Esophagus muscularis mucosa (tissue), 4 donors: ENCODE measurements around the gene ELAVL1.
A peak's percentile ranks its signal among the peaks of the same experiment; 100 is the strongest.

Experiments used
- EP300 ChIP-seq: sonication (generic); formaldehyde crosslinking; IDR thresholded peaks from one replicate; pipeline ENCODE4 v1.6.1; 2017; ENCODE audit warnings: antibody characterized with exemption
- POLR2A ChIP-seq: fragments of 450-650 bp; IDR thresholded peaks from one replicate; pipeline ENCODE4 v1.6.1; 2017; ENCODE audit warnings: antibody characterized with exemption, moderate library complexity, mild to moderate bottlenecking, low read depth
- POLR2AphosphoS5 ChIP-seq, 2 donors: sonication (generic); formaldehyde crosslinking; IDR thresholded peaks; one replicate each; pipeline ENCODE4 v1.6.1; 2017; ENCODE audit warnings: antibody characterized with exemption in 2 of 2
- TF ChIP-seq, protein P1 (sequence below), 3 experiments: fragments of 200-600 bp in 2 of 3; fragments of 450-650 bp in 1 of 3; sonication (generic) in 2 of 3; IDR thresholded peaks; one replicate each; pipeline ENCODE4 v1.5.1; 2017 to 2019; ENCODE audit warnings: antibody characterized with exemption in 3 of 3, mild to moderate bottlenecking in 2 of 3, moderate library complexity in 1 of 3

DNA sequence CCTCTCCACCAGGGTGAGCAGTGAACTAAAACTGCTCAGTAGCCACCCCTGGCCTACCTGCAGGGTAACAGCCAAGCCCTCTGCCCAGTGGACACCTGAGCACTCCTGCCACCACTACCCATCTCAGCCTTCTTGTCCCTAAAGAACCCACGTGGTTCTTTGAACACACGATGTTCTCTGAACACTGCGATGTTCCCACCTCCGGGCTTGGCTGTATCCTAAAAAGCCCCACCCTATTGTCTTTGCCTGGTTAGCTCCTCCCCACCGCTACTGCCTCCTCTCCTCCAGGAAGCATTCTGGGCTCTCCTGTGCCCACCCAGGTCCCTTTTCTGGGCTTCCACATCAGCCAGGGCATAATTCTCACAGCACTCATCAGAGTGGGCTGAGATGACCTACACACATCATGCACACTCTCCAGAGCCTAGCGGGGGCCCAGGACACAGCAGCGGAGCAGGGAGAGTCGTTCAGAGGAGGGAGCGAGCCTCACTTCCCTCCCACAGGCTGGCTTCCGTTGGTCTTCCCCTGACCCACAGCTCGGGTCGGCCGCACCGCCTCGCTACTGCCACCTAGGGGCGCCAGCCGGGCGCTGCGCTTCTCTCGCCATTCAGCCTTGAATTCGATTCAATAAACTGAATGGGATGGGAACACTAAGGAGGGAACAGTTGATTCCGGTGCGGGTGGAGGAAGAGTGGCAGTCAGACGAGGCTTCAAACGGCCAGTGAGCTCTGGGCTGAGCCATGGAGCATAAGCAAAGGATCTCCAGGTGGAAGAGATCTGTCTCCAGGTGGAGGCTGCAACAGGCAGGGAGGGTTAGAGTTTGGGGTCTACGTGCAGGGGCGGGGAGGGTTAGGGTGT is 3.2 kb downstream of the ELAVL1 start:
- TF ChIP-seq EP300 (no peak), POLR2A (no peak), POLR2AphosphoS5 (IDR thresholded peaks at IDR 0.05) (peak; percentile 7 to 60)
- TF ChIP-seq, protein P1, sequence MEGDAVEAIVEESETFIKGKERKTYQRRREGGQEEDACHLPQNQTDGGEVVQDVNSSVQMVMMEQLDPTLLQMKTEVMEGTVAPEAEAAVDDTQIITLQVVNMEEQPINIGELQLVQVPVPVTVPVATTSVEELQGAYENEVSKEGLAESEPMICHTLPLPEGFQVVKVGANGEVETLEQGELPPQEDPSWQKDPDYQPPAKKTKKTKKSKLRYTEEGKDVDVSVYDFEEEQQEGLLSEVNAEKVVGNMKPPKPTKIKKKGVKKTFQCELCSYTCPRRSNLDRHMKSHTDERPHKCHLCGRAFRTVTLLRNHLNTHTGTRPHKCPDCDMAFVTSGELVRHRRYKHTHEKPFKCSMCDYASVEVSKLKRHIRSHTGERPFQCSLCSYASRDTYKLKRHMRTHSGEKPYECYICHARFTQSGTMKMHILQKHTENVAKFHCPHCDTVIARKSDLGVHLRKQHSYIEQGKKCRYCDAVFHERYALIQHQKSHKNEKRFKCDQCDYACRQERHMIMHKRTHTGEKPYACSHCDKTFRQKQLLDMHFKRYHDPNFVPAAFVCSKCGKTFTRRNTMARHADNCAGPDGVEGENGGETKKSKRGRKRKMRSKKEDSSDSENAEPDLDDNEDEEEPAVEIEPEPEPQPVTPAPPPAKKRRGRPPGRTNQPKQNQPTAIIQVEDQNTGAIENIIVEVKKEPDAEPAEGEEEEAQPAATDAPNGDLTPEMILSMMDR (IDR thresholded peaks at IDR 0.05): peak in 2 of 3 experiments; percentile 91 to 94
